ENCODE measurements around the gene NBEA. TPM values are rescaled to one million over a fixed set of nuclear protein-coding genes. Genes with fewer than 3 reads are reported as not detected.

The NBEA gene
- total and polyA plus RNA-seq, 7 donors: 0.46 to 47.6 (median 38.0) TPM

DNA sequence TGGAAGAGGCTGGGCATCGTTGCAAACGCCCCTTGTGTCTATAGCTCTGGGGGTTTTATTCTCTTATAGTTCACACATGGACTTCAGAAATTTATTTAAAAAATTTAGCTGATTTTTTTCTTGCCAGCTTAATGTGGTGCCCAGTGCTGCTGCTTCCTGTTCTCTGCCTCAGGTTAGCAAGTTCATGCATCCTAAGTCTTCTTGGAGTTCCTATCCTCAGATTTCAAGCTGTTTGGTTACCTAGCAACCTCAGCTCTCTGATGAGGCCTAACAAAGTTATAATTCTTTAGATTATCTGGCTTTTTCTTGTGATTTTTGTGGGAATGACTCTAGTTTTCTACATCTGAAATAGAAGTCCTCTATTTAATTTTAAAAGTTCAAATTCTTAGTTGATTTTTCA, 283.5 kb downstream of the NBEA start:
- DNase-seq: no peak
- TF ChIP-seq CTCF (IDR thresholded peaks at IDR 0.05): no peak
- no peak for TF ChIP-seq POLR2AphosphoS5 (IDR thresholded peaks at IDR 0.05)
- TF ChIP-seq EP300 (IDR thresholded peaks at IDR 0.05): no peak
- no peak for TF ChIP-seq POLR2A (IDR thresholded peaks at IDR 0.05)
- Histone ChIP-seq H3K4me3 (no peak overlapping the region), H3K4me1 (no peaks in the 10 kb centered on the region), H3K9me3 (no peaks in the 10 kb centered on the region), H3K36me3 (peaks cover 0 to 1% (median 0%) of the 10 kb centered on the region in 4 donors), H3K27ac (no peak overlapping the region), H3K27me3 (no peaks in the 10 kb centered on the region)
- 93 to 96% methylated on average over 2 of the region's 2 CpGs for WGBS, 2 donors
- intact Hi-C loops (cut with DNase I): no loop called here

DNA sequence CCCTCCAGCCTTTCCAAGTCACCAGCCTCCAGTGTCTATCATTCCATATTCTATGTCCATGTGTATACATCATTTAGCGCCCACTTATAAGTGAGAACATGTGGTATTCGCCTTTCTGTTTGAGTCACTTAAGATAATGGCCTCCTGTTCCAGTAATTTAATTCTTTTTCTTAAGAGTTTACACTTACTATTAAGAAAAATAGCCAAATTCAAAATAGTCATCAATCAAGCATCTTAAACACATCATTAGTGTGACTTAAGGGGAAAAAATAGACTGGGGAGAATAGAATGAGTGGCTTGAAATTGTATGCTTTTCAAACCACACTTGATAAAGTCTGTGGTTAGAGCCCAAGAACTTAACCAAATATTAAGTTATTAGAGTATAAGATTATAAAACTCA, 286.5 kb downstream of the NBEA start:
- intact Hi-C loops (cut with DNase I): no loop called here
- no peak for TF ChIP-seq EP300 (IDR thresholded peaks at IDR 0.05)
- TF ChIP-seq POLR2AphosphoS5 (IDR thresholded peaks at IDR 0.05): no peak
- TF ChIP-seq CTCF (IDR thresholded peaks at IDR 0.05): no peak
- H3K27me3 ChIP-seq: no peaks in the 10 kb centered on the region
- no peaks in the 10 kb centered on the region for H3K4me1 ChIP-seq
- H3K4me3 ChIP-seq: no peak overlapping the region
- WGBS, 2 donors: 91 to 96% methylated on average over 2 of the region's 2 CpGs
- DNase-seq: no peak
- no peak overlapping the region for H3K27ac ChIP-seq
- no peaks in the 10 kb centered on the region for H3K36me3 ChIP-seq
- H3K9me3 ChIP-seq: no peaks in the 10 kb centered on the region

DNA sequence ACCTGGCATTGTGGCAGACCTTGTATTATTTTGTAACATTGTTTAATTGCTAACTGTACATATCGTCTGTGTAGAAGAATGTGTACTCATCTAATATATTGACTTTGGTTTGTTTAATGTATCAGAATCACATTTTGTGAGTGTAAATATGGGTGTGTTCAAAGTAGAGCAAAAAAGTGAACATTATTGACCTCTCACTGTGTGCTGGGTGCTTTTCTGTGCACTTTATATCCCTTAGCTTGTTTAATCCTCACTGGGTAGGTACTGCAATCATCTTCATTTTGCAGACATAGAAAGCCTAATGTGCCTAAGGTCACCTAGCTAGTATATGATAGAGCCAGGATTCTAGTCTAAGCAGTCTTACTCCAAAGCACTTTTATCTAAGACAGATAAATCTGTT, 289.4 kb downstream of the NBEA start:
- Histone ChIP-seq H3K4me3 (no peak overlapping the region), H3K36me3 (no peaks in the 10 kb centered on the region), H3K4me1 (no peaks in the 10 kb centered on the region), H3K27ac (no peak overlapping the region), H3K27me3 (no peaks in the 10 kb centered on the region), H3K9me3 (no peaks in the 10 kb centered on the region)
- intact Hi-C loops (cut with DNase I): no loop called here
- no peak for DNase-seq
- TF ChIP-seq POLR2AphosphoS5 (IDR thresholded peaks at IDR 0.05): no peak
- no peak for TF ChIP-seq POLR2A (IDR thresholded peaks at IDR 0.05)
- TF ChIP-seq CTCF (IDR thresholded peaks at IDR 0.05): no peak
- TF ChIP-seq EP300 (IDR thresholded peaks at IDR 0.05): no peak
- WGBS, 2 donors: 16 to 76% methylated on average over 1 of the region's 1 CpG

- H3K27ac ChIP-seq: no peak overlapping the region
- no peak overlapping the region for H3K4me3 ChIP-seq
- H3K36me3 ChIP-seq: peaks cover 0 to 4% (median 0%) of the 10 kb centered on the region in 4 donors
- TF ChIP-seq POLR2A (IDR thresholded peaks at IDR 0.05) (no peak), EP300 (IDR thresholded peaks at IDR 0.05) (no peak), CTCF (IDR thresholded peaks at IDR 0.05) (no peak), POLR2AphosphoS5 (IDR thresholded peaks at IDR 0.05) (no peak)
- no peak for DNase-seq
- H3K27me3 ChIP-seq: no peaks in the 10 kb centered on the region
- intact Hi-C loops (cut with DNase I): no loop called here
- no peaks in the 10 kb centered on the region for H3K9me3 ChIP-seq
- WGBS, 2 donors: 86 to 96% methylated on average over 1 of the region's 1 CpG
- no peaks in the 10 kb centered on the region for H3K4me1 ChIP-seq
Measured at GRCh38 chr13:35238274-35238673, 296.2 kb downstream of the NBEA start.

- Histone ChIP-seq H3K9me3 (peaks cover 0 to 3% (median 0%) of the 10 kb centered on the region in 4 donors), H3K27me3 (no peaks in the 10 kb centered on the region), H3K4me1 (no peaks in the 10 kb centered on the region), H3K4me3 (no peak overlapping the region), H3K27ac (no peak overlapping the region), H3K36me3 (peaks cover 0 to 25% (median 2%) of the 10 kb centered on the region in 4 donors)
- no peak for TF ChIP-seq POLR2AphosphoS5 (IDR thresholded peaks at IDR 0.05)
- no peak for TF ChIP-seq CTCF (IDR thresholded peaks at IDR 0.05)
- TF ChIP-seq EP300 (IDR thresholded peaks at IDR 0.05): no peak
- no peak for TF ChIP-seq POLR2A (IDR thresholded peaks at IDR 0.05)
- intact Hi-C loops (cut with DNase I): no loop called here
- 80 to 86% methylated on average over 4 of the region's 4 CpGs for WGBS, 2 donors
- DNase-seq: no peak
Measured at GRCh38 chr13:35252536-35253205, 310.6 kb downstream of the NBEA start.

Measured in sigmoid colon (tissue), 7 donors.